Subcutaneous adipose tissue (tissue), 4 donors: Measurements from ENCODE around the gene RGS6. TPM values are rescaled to one million over a fixed set of nuclear protein-coding genes. Genes with fewer than 3 reads are reported as not detected.

Experiments used
- CTCF ChIP-seq: fragments of 450-650 bp; IDR thresholded peaks from one replicate; pipeline ENCODE4 v1.5.1; 2016; ENCODE audit warnings: low read depth, mild to moderate bottlenecking, control low read depth, antibody characterized with exemption, moderate library complexity
- total RNA-seq, 4 donors: library from RNA; depleted of rRNA; stranded (reverse); fragments of >200 nt; gene quantifications; one replicate each; pipeline ENCODE4 v1.1.0, GENCODE V29; 2016

Gene RGS6
- total RNA-seq, 4 donors from 2014 or later = 4.4 to 32.0 (median 11.4) TPM

- no peak for TF ChIP-seq CTCF
Observed at GRCh38 chr14:72546344-72547016, 614.3 kb downstream of the RGS6 start.

DNA sequence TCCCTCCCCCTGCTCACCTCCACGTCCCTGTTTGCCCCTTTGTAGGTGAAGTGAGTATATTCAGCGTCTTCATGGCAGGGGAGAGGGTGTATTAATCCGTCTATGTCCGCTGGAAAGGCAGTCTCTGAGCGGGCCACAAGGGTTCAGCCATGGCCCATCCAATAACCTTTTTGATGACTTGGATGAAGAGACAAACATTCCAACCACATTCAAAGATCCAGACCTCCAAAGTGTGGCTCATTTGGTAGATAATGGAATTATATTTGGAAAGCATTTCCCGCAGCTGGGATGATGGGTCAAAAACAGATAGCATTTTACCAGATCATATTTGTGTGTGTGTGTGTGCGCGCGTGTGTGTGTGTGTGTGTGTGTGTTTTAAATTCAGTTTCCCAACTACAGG is 615.8 kb downstream of the RGS6 start:
- TF ChIP-seq CTCF = no peak

GRCh38 chr14:72549026-72549425 is 616.8 kb downstream of the RGS6 start:
- TF ChIP-seq CTCF = no peak

- no peak for TF ChIP-seq CTCF
Observed at GRCh38 chr14:72549854-72550253, 617.6 kb downstream of the RGS6 start.

DNA sequence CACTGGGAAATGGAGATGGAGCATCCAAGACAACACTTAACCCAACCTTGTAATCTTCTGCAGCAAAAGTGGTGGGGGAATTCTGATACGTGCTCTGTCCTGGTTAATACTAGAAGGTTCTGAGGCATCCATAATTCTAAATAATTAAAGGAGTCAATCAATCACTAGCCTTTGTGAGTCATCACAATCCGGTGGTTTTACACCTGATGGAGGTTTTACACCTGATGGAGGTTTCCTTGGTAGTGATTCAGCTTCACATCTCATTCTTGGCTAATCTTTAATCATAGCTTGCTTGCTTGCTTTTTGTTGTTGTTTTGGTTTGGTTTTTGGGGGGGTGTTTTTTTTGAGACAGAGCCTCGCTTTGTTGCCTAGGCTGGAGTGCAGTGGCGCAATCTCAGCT is 618.3 kb downstream of the RGS6 start:
- TF ChIP-seq CTCF = no peak

- no peak for TF ChIP-seq CTCF
Observed at GRCh38 chr14:72552236-72552635, 620.0 kb downstream of the RGS6 start.

- TF ChIP-seq CTCF = no peak
Observed at GRCh38 chr14:72553161-72553560, 620.9 kb downstream of the RGS6 start.
